HepG2 (cell line): ENCODE results near the gene PHLPP2. TPM values are rescaled to one million over a fixed set of nuclear protein-coding genes. Genes with fewer than 3 reads are reported as not detected.

Source experiments
- AFF4 ChIP-seq: sonication (generic); formaldehyde crosslinking; IDR thresholded peaks from 2 replicates; pipeline ENCODE4 v1.4.0; 2020; ENCODE audit warnings: missing genetic modification reagents
- ARID3A ChIP-seq: IDR thresholded peaks from 2 replicates; pipeline ENCODE4 v1.6.1; 2012; ENCODE audit warnings: low read depth, low read length, improper control_type of control experiment
- ASH2L ChIP-seq: fragments of 300-600, 200-600 bp; sonication (generic); IDR thresholded peaks from 2 replicates; pipeline ENCODE4 v1.7.0; 2017; ENCODE audit warnings: low read depth, mild to moderate bottlenecking, moderate library complexity, mixed read lengths, low read length; ENCODE audit not compliant: insufficient read length
- ATM ChIP-seq: fragments of 450-650 bp; IDR thresholded peaks from 2 replicates; pipeline ENCODE4 v1.7.1; 2017; ENCODE audit warnings: mild to moderate bottlenecking, borderline replicate concordance
- BHLHE40 ChIP-seq: IDR thresholded peaks from 2 replicates; pipeline ENCODE4 v1.6.1; 2011; ENCODE audit warnings: low read length, improper control_type of control experiment
- CREM ChIP-seq, 2 experiments: sonication (generic) in 1 of 2; formaldehyde crosslinking in 1 of 2; IDR thresholded peaks; 2 replicates each; pipeline versions ENCODE4 v1.4.0 to v1.6.1; 2016 to 2020; ENCODE audit warnings: antibody characterized with exemption in 1 of 2, mild to moderate bottlenecking in 1 of 2, missing genetic modification reagents in 1 of 2
- EZH2 ChIP-seq: conservative IDR thresholded peaks from 2 replicates; pipeline ENCODE4 v1.6.1; 2012; ENCODE audit warnings: mild to moderate bottlenecking, low read depth, low read length, moderate library complexity
- KLF11 ChIP-seq: IDR thresholded peaks from 2 replicates; pipeline ENCODE4 v1.6.1; 2016; ENCODE audit warnings: missing compliant biosample characterization
- KLF6 ChIP-seq: IDR thresholded peaks from 2 replicates; pipeline ENCODE4 v1.8.0; 2016; ENCODE audit warnings: missing biosample characterization, missing genetic modification reagents
- MAFF ChIP-seq: IDR thresholded peaks from 2 replicates; pipeline ENCODE4 v1.6.1; 2011; ENCODE audit warnings: low read depth, low read length, improper control_type of control experiment
- NCOA1 ChIP-seq: sonication (generic); formaldehyde crosslinking; IDR thresholded peaks from 2 replicates; pipeline ENCODE4 v1.9.0; 2021; ENCODE audit warnings: missing genetic modification reagents
- NONO ChIP-seq, 2 experiments: fragments of 450-650 bp in 1 of 2; sonication (generic) in 1 of 2; formaldehyde crosslinking in 1 of 2; IDR thresholded peaks in 1 of 2; conservative IDR thresholded peaks in 1 of 2; 2 replicates each; pipeline versions ENCODE4 v1.6.1 to v1.8.0; 2017 to 2022; ENCODE audit warnings: mild to moderate bottlenecking in 1 of 2, missing genetic modification reagents in 1 of 2, moderate library complexity in 1 of 2
- PREB ChIP-seq: sonication (generic); formaldehyde crosslinking; IDR thresholded peaks from 2 replicates; pipeline ENCODE4 v1.4.0; 2020; ENCODE audit warnings: missing genetic modification reagents
- SAFB2 ChIP-seq: sonication (generic); formaldehyde crosslinking; IDR thresholded peaks from 2 replicates; pipeline ENCODE4 v1.5.1; 2020; ENCODE audit warnings: missing genetic modification reagents, low read depth, mild to moderate bottlenecking, borderline replicate concordance
- SALL2 ChIP-seq: sonication (generic); formaldehyde crosslinking; IDR thresholded peaks from 2 replicates; pipeline ENCODE4 v1.8.1; 2023; ENCODE audit warnings: mild to moderate bottlenecking, missing genetic modification reagents, inconsistent platforms
- SKI ChIP-seq: fragments of 450-650 bp; IDR thresholded peaks from one replicate; pipeline ENCODE4 v1.6.1; 2018; ENCODE audit warnings: mild to moderate bottlenecking; ENCODE audit not compliant: partially characterized antibody
- ZBTB1 ChIP-seq: sonication (generic); formaldehyde crosslinking; IDR thresholded peaks from 2 replicates; pipeline ENCODE4 v1.4.0; 2020; ENCODE audit warnings: missing genetic modification reagents, borderline replicate concordance
- ZBTB46 ChIP-seq: sonication (generic); formaldehyde crosslinking; IDR thresholded peaks from 2 replicates; pipeline ENCODE4 v1.4.0; 2020; ENCODE audit warnings: mild to moderate bottlenecking, missing genetic modification reagents, borderline replicate concordance
- ZNF282 ChIP-seq: fragments of 450-650 bp; IDR thresholded peaks from 2 replicates; pipeline ENCODE4 v1.6.1; 2018; ENCODE audit not compliant: partially characterized antibody
- ZNF430 ChIP-seq: sonication (generic); formaldehyde crosslinking; IDR thresholded peaks from 2 replicates; pipeline ENCODE4 v1.9.0; 2021; ENCODE audit warnings: mild to moderate bottlenecking, missing genetic modification reagents
- ZNF615 ChIP-seq: sonication (generic); formaldehyde crosslinking; IDR thresholded peaks from 2 replicates; pipeline ENCODE4 v1.5.0; 2020; ENCODE audit warnings: mild to moderate bottlenecking, missing genetic modification reagents, borderline replicate concordance
- polyA plus RNA-seq, 8 experiments: library from polyadenylated mRNA; depleted of rRNA in 3 of 8; stranded (reverse) in 7 of 8; unstranded in 1 of 8; fragments of >200 nt; fragmentation: Illumina TruSeq in 4 of 8; extraction: Trizol in 4 of 8; gene quantifications; 2 replicates each; pipeline versions ENCODE4 v1.2.1 to v1.2.3, GENCODE V29; 2011 to 2016; ENCODE audit warnings: low read depth in 4 of 8, missing spikeins in 1 of 8, mixed read lengths in 1 of 8; ENCODE audit not compliant: insufficient read depth in 1 of 8
- total RNA-seq, 5 experiments: library from RNA; depleted of rRNA; stranded (reverse); fragments of >200 nt; fragmentation: Illumina TruSeq; extraction: Trizol; gene quantifications; 2 replicates each; pipeline ENCODE4 v1.2.3, GENCODE V29; 2016; ENCODE audit warnings: low read depth in 1 of 5

Gene PHLPP2
- total and polyA plus RNA-seq, 2 of the 13 experiments (the other 11 are each of a cell fraction or from before 2014, with no cell fraction given): 8.9 TPM

- no peak for TF ChIP-seq AFF4 (CRISPR knock-in tag)
- no peak for TF ChIP-seq EZH2
- TF ChIP-seq SAFB2 (CRISPR knock-in tag): no peak
- no peak for TF ChIP-seq ZBTB1
- no peak for TF ChIP-seq PREB (CRISPR knock-in tag)
- TF ChIP-seq ZNF615 (CRISPR knock-in tag): no peak
- TF ChIP-seq ASH2L: peak; percentile 83
- TF ChIP-seq ARID3A: peak; percentile 90
- peak; percentile 76 for TF ChIP-seq CREM (IDR thresholded peaks at IDR 0.05)
- no peak for TF ChIP-seq CREM (CRISPR knock-in tag; IDR thresholded peaks at IDR 0.05)
- no peak for TF ChIP-seq KLF11
- TF ChIP-seq NONO (IDR thresholded peaks at IDR 0.05): no peak
- peak; percentile 84 for TF ChIP-seq NONO (CRISPR knock-in tag; conservative IDR thresholded peaks at IDR 0.05)
- peak; percentile 65 for TF ChIP-seq BHLHE40
- TF ChIP-seq ZNF282: no peak
- TF ChIP-seq SKI: no peak
- no peak for TF ChIP-seq KLF6 (CRISPR knock-in tag)
- no peak for TF ChIP-seq NCOA1
- 0 out of 2 replicates have a peak, but pooled peaks have one; percentile 57 for TF ChIP-seq SALL2 (CRISPR knock-in tag)
- TF ChIP-seq MAFF: no peak
- no peak for TF ChIP-seq ATM
- TF ChIP-seq ZBTB46 (CRISPR knock-in tag): no peak
- peak; percentile 66; the same call in 1 of the 2 replicates for TF ChIP-seq ZNF430 (CRISPR knock-in tag)
These were observed 54.0 kb downstream of the PHLPP2 start (continued) for GRCh38 chr16:71670537-71670936.
